Measurements from ENCODE around the gene DDX1.
"Not testable (repeated sequence)": the region's sequence is repeated elsewhere in the genome, so short reads cannot be mapped to it uniquely, and the experiment has no call there.

DDX1 gene

DNA sequence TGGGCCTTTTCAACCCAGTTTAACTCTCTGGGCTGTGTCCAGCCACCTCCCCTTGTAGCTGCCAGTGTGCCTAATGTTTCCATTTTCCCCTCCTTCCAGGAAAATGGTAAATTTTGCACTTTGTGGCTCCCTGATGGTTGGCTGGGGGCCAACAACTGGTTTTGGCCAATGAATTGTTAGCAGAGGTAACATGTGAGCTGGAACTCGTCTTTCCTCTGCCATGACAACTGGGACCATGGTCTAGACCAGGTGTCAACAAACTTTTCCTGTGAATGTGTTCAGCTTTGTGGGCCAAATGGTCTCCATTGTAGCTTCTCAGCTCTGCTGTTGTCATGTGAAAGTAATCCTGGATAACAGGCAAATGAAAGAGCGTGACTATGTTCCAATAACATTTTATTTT is 87.2 kb downstream of the DDX1 start:
- DNase-seq, result no peak

DNA sequence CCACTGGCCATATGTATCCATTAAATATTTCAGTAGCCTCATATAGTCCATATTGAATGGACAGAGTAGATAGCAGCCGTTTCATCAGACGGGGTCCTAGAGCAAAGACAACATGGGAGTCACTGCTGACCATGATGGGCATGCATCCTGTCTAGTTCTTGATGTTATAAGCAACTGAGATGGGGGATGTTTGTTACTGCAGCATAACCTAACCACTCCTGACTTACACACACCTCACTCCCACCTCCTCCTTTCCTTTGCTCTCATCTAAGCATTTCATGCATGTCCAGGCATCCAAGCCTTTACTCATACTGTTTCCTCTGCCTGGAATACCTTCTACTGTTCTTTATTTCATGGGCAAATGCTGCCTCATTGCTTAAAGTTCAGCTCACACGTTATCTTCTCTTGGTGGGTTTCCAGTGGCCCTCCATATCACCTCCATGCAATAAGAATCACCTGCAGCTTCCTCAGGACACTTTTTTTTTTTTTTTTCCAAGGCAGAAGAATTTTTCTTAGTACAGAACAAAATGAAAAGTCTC is 87.8 kb downstream of the DDX1 start:
- no peak for DNase-seq

GRCh38 chr2:15680132-15680531 is 88.5 kb downstream of the DDX1 start:
- DNase-seq, result not testable (repeated sequence)
